ENCODE results near the gene TRMU.

DNA sequence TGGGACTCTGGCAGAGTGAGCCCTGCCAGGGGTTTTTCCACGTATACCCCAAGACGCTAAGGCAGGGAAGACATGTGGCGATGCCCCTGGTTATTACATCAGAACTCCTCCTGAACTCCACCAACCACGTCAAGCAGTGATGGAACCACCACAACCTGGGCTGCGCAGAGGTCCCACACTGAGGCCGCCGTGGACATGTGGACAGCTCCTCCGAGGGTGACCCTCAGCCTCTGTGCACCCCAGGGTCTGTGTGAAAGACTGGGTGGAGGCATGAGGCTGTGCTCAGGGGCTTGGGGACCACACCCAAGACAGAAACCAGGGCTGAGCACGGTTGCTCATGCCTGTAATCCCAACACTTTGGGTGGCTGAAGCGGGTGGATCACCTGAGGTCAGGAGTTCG, 52.2 kb downstream of the TRMU start:
- TF ChIP-seq, protein P1, sequence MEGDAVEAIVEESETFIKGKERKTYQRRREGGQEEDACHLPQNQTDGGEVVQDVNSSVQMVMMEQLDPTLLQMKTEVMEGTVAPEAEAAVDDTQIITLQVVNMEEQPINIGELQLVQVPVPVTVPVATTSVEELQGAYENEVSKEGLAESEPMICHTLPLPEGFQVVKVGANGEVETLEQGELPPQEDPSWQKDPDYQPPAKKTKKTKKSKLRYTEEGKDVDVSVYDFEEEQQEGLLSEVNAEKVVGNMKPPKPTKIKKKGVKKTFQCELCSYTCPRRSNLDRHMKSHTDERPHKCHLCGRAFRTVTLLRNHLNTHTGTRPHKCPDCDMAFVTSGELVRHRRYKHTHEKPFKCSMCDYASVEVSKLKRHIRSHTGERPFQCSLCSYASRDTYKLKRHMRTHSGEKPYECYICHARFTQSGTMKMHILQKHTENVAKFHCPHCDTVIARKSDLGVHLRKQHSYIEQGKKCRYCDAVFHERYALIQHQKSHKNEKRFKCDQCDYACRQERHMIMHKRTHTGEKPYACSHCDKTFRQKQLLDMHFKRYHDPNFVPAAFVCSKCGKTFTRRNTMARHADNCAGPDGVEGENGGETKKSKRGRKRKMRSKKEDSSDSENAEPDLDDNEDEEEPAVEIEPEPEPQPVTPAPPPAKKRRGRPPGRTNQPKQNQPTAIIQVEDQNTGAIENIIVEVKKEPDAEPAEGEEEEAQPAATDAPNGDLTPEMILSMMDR (conservative IDR thresholded peaks at IDR 0.05; ENCODE audit: low read depth, low read length) = no peak
- TF ChIP-seq EZH2 (IDR thresholded peaks at IDR 0.05; ENCODE audit: borderline replicate concordance, low read depth, low read length, poor library complexity, severe bottlenecking) = no peak

Data from A673 (cell line).